Measurements from ENCODE around the gene SLC22A8. TPM values are rescaled to one million over a fixed set of nuclear protein-coding genes. Genes with fewer than 3 reads are reported as not detected.

The SLC22A8 gene
- total and polyA plus RNA-seq, 10 of the 15 experiments (the other 5 are each of a cell fraction or from before 2014, with no cell fraction given), result not detected

GRCh38 chr11:63019506-63019905 lies 3.9 kb upstream of the SLC22A8 start:
- ChIA-PET POLR2A (no interaction called here), CTCF (interaction anchor here (1.1 to 8.3 kb wide), 3 partner anchors 12 to 113 kb away, joined by 3 to 327 read pairs (median 4); no protein-coding TSS in a partner anchor), SMC1A (ENCODE audit: uncharacterized antibody, unreplicated experiment) (interaction anchor here (7.7 kb wide), 1 partner anchor 113 kb away, joined by 116 read pairs; no protein-coding TSS in a partner anchor), RAD21 (ENCODE audit: unreplicated experiment) (interaction anchor here (4.7 kb wide), 1 partner anchor 113 kb away, joined by 71 read pairs; no protein-coding TSS in a partner anchor)
- 14% methylated on average over 5 of the region's 5 CpGs for WGBS (ENCODE audit: insufficient coverage, insufficient replicate concordance, low lambda C conversion rate, missing lambda C conversion rate)
- TF ChIP-seq DPF2 (IDR thresholded peaks at IDR 0.05) (no peak), PRDM15 (CRISPR knock-in tag; IDR thresholded peaks at IDR 0.05) (no peak), ATF3 (IDR thresholded peaks at IDR 0.05; ENCODE audit: borderline replicate concordance, extremely low read depth, low read depth, low read length) (no peak), ZZZ3 (IDR thresholded peaks at IDR 0.05; ENCODE audit: control insufficient read depth, insufficient read length, low read depth) (no peak), USF1 (IDR thresholded peaks at IDR 0.05; ENCODE audit: borderline replicate concordance, extremely low read length, insufficient read depth, low read depth, low read length) (no peak), FOXM1 (IDR thresholded peaks at IDR 0.05; ENCODE audit: low read depth, low read length) (no peak), ZSCAN29 (IDR thresholded peaks at IDR 0.05) (no peak), PKNOX1 (IDR thresholded peaks at IDR 0.05) (no peak), SREBF1 (IDR thresholded peaks at IDR 0.05; ENCODE audit: low read length) (no peak), CREB1 (IDR thresholded peaks at IDR 0.05; ENCODE audit: low read depth) (no peak), ZNF217 (IDR thresholded peaks at IDR 0.05) (no peak)
- Histone ChIP-seq H4K20me1 (ENCODE audit: control insufficient read depth, insufficient read depth) (peaks cover 4% of the 10 kb centered on the region; the same call in 1 of the 2 replicates), H3K27ac (ENCODE audit: control insufficient read depth, insufficient read depth) (no peak overlapping the region), H3K4me1 (ENCODE audit: control insufficient read depth, insufficient read depth, low read length) (peaks cover 3% of the 10 kb centered on the region; the same call in 1 of the 2 replicates), H3K27me3 (replicated peaks in 1 of 2; ENCODE audit: control insufficient read depth in 2 of 2, insufficient read depth in 2 of 2, low read length in 1 of 2) (peaks cover 2 to 4% of the 10 kb centered on the region in 2 experiments; a peak in 3 of 4 replicates), H3K36me3 (ENCODE audit: control insufficient read depth in 2 of 2, insufficient read depth in 2 of 2, low read length in 1 of 2) (no peaks in the 10 kb centered on the region), H3K4me2 (ENCODE audit: control insufficient read depth, insufficient read depth) (no peak overlapping the region), H3K9ac (ENCODE audit: control insufficient read depth, insufficient read depth, low read length) (no peak overlapping the region), H3K9me3 (replicated peaks; ENCODE audit: control insufficient read depth, insufficient read depth, low read length) (no peaks in the 10 kb centered on the region), H3K4me3 (no peak overlapping the region), H2AFZ (ENCODE audit: control insufficient read depth, low read depth, low read length) (no peak overlapping the region), H3K79me2 (ENCODE audit: control insufficient read depth, insufficient read depth, low read length) (no peaks in the 10 kb centered on the region)
- no TSS peak for BruUV-seq (replicated peaks)
- intact Hi-C loops (cut with micrococcal nuclease; ENCODE audit: unreplicated experiment) (no loop called here), in situ Hi-C loops (cut with MboI) (no loop called here)
- FAIRE-seq, result no peak
- no peak for DNase-seq (ENCODE audit: low read depth, low spot score)
- ATAC-seq, result no peak
